ENCODE data around the gene PALD1.

PALD1 gene

GRCh38 chr10:70564901-70565351 lies 86.4 kb downstream of the PALD1 start:
- DNase-seq (ENCODE audit: low read depth), result no peak
- TF ChIP-seq CTCF (IDR thresholded peaks at IDR 0.05; ENCODE audit: control insufficient read depth, extremely low read depth, insufficient read depth), result peak; percentile 30; the same call in 1 of the 2 replicates
- no peak overlapping the region for H3K4me3 ChIP-seq (ENCODE audit: low read depth, low read length)

- DNase-seq (ENCODE audit: low read depth), result no peak
- TF ChIP-seq CTCF (IDR thresholded peaks at IDR 0.05; ENCODE audit: control insufficient read depth, extremely low read depth, insufficient read depth), result no peak
Observed at GRCh38 chr10:70565556-70566514, 87.3 kb downstream of the PALD1 start.

GRCh38 chr10:70566515-70567290 lies 88.1 kb downstream of the PALD1 start:
- no peak for TF ChIP-seq CTCF (IDR thresholded peaks at IDR 0.05; ENCODE audit: control insufficient read depth, extremely low read depth, insufficient read depth)
- no peak overlapping the region for H3K4me3 ChIP-seq (ENCODE audit: low read depth, low read length)
- no peak for DNase-seq (ENCODE audit: low read depth)

More at GRCh38 chr10:70565556-70566514, 87.3 kb downstream of the PALD1 start:
- no peak overlapping the region for H3K4me3 ChIP-seq (ENCODE audit: low read depth, low read length)

- no peak for DNase-seq (ENCODE audit: low read depth)
- H3K4me3 ChIP-seq (ENCODE audit: low read depth, low read length), result no peak overlapping the region
- TF ChIP-seq CTCF (IDR thresholded peaks at IDR 0.05; ENCODE audit: control insufficient read depth, extremely low read depth, insufficient read depth), result no peak
Observed at GRCh38 chr10:70567603-70568002, 89.0 kb downstream of the PALD1 start.

- no peak for DNase-seq (ENCODE audit: low read depth)
- no peak for TF ChIP-seq CTCF (IDR thresholded peaks at IDR 0.05; ENCODE audit: control insufficient read depth, extremely low read depth, insufficient read depth)
- H3K4me3 ChIP-seq (ENCODE audit: low read depth, low read length), result no peak overlapping the region
Observed at GRCh38 chr10:70568113-70568512, 89.5 kb downstream of the PALD1 start.

- H3K4me3 ChIP-seq (ENCODE audit: low read depth, low read length), result no peak overlapping the region
- TF ChIP-seq CTCF (IDR thresholded peaks at IDR 0.05; ENCODE audit: control insufficient read depth, extremely low read depth, insufficient read depth), result no peak
- no peak for DNase-seq (ENCODE audit: low read depth)
Observed at GRCh38 chr10:70568781-70569495, 90.4 kb downstream of the PALD1 start.
